HG02884 (cell line): ENCODE results near the gene KCNJ14.
"Not testable (repeated sequence)": the region's sequence is repeated elsewhere in the genome, so short reads cannot be mapped to it uniquely, and the experiment has no call there.

Experiments used
- ATAC-seq: cut with Tn5 transposase; IDR thresholded peaks from one replicate; pipeline ENCODE4 v1.9.1; 2021; ENCODE audit warnings: mild to moderate bottlenecking, moderate library complexity; ENCODE audit not compliant: unreplicated experiment

Gene KCNJ14

DNA sequence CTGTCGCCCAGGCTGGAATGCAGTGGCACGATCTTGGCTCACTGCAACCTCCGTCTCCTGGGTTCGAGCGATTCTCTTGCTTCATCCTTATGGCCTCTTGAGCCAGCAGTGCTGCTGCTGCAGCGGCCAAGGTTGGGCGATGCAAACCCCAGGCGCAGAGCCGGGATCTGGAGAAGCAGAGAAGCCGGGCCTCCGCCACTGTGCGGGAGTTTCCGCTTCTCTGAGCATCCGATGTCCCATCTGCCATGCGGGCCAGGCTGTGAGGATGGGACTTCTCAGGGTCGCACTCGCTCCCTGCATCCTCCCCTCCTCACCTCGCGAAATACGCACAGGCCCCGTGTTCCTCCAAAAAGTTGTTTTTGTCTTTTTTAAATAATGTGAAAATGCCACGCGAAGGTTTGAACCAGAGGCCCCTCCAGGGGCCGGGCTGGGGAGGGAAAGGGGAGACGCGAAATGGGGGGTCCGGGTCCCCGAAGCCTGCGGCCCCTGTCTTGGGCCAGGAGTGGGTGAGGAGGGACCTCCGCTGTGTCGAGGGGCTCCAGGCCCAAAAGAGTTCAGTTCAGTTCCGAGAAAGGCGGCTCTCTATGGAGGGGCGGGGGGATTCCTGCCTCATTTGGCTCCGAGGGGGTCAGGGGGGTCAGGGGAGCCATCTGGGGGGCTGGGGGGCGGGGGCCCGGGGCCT lies 29.7 kb downstream of the KCNJ14 start:
- no peak for ATAC-seq

DNA sequence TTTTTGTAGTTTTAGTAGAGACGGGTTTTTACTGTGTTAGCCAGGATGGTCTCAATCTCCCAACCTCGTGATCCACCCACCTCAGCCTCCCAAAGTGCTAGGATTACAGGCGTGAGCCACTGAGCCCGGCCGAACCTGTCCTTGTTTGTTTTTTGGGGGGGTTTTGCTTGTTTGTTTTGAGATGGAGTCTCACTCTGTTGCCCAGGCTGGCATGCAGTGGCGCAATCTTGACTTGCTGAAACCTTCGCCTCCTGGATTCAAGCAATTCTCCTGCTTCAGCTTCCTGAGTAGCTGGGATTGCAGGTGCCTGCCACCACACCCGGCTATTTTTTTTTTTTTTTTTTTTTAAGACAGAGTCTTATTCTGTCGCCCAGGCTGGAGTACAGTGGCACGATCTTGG lies 31.3 kb downstream of the KCNJ14 start:
- not testable (repeated sequence) for ATAC-seq

DNA sequence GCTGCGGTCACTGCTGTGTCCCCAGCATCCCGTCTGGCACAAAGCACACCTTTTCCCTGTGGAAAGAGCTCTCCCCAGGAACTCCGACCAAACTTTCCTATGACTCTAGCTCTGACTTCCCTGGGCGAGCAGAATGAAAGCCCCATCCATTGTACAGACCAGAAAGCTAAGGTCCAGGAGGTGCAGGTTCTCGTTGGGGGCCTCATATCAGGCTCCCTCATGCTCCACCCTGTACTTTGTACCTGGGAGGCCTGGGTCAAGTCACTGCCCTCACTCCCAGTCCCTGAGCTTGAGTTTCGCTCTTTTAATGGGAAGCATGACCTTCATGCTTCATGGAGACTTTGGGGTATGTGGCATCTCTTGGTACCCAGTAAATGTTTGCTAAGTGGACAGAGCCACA lies 32.2 kb downstream of the KCNJ14 start:
- no peak for ATAC-seq

DNA sequence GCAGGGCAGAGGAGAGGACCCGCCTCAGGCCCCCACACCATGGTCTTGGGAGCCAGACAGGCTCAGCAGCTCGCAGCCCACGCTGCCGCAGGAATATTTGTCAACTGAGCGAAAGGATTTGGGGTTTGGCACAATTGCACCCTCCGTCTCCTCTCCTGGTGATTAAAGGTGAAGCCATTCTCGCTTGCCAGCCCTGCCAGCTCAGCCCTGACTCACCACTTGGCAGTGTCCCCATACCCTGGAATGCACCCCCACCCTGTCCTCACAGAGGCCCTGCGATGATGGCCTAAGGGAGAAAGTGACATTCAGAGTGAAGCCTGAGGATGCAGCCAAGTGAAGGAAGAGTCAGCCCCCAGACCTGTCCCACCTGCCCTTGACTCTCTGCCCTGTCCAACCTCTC lies 32.6 kb downstream of the KCNJ14 start:
- no peak for ATAC-seq

DNA sequence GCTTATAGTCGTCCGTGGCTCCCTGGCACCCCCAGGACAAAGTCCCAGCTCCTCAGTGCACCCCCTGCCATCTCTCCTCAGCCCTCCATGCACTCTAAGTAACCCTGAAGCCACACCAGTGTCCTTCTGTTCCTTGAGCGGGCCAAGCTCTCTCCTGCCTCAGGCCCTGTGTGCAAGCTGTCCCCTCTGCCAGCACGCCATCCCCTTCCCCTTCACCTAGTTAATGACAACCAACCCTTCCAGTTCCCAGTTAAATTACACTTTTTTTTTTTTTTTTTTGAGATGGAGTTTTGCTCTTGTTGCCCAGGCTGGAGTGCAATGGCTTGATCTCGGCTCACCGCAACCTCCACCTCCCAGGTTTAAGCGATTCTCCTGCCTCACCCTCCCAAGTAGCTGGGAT lies 33.1 kb downstream of the KCNJ14 start:
- not testable (repeated sequence) for ATAC-seq

DNA sequence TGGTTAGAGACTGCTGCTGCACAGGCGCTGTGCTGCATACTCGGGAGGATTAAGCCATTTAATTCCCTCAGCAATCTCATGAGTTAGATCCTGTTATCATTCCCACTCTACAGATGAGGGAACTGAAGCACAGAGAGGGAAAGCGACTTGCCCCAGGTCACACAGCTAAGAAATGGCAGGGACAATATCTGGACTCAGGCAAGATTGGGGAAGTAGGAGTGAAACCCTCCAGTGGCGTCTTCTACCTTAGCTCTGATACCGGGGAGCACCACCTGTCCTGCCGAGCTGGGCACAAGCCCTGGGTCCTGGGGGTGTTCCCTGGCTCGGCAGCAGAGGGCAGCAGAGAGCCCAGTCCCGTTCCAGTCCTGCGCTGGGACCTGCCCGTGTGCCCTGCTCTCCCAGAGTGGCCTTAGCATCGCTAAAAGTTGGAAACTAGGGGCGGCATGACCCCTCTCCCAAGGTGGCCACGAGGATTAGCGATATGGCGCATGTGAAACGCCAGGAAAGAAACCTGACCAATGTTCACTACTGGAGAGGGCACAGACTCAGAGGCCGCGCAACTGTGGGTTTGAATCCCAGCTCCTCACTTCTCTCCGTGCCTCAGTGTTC lies 34.3 kb downstream of the KCNJ14 start:
- no peak for ATAC-seq

DNA sequence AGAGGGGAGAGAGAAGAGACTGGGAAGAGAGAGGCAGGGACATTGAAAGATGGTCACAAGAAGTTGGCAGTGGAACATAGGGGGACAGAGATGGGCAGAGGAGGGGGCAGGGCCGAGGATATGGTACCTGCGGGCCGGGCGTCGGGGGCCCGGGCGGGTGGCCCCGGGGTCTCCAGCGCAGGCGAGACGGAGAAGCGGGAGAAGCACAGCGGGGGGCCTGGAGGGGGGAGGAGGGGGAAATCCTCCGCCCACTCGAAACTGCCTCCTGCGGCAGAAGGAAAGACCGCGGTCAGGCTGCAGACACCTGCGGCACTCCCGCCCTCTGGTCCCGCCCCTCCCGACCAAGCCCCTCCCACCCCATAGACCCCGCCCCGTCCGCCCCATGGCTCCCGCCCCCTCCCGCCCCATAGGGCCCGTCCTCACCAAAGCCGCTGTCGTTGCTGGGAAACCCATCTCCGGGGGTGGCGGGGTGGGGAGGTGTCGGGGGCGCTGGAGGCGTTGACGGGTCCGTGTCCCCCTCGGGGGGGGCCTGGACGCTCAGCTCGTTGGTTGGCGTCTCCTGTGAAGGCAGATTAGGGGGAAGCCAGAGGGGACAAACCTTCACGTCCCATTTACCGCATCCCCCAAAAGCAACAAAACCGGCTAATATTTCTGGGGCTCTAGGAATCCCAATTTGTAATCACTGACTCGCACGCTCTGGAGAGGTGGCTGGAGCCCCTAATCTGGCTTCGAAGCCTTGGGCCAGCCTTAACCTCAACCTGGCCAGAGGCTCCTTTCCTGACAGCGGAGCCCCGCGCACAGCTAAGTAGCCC lies 35.8 kb downstream of the KCNJ14 start:
- ATAC-seq: no peak

DNA sequence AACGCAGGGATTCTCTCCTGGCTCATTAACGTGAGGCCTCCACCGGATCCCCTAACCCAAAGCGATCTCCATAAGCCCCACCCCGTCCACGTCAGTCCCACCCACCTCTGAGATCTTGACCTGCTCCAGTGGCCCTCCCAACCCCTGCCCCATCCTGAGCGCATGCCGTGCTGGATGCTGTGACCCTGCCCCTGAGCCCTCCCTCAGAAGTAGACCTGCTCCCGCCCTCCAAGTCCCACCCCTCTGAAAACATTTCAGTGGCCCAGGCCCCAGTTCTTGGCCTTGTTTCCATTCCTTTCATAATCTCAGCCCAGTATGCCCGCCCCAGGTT lies 36.4 kb downstream of the KCNJ14 start:
- ATAC-seq: no peak

DNA sequence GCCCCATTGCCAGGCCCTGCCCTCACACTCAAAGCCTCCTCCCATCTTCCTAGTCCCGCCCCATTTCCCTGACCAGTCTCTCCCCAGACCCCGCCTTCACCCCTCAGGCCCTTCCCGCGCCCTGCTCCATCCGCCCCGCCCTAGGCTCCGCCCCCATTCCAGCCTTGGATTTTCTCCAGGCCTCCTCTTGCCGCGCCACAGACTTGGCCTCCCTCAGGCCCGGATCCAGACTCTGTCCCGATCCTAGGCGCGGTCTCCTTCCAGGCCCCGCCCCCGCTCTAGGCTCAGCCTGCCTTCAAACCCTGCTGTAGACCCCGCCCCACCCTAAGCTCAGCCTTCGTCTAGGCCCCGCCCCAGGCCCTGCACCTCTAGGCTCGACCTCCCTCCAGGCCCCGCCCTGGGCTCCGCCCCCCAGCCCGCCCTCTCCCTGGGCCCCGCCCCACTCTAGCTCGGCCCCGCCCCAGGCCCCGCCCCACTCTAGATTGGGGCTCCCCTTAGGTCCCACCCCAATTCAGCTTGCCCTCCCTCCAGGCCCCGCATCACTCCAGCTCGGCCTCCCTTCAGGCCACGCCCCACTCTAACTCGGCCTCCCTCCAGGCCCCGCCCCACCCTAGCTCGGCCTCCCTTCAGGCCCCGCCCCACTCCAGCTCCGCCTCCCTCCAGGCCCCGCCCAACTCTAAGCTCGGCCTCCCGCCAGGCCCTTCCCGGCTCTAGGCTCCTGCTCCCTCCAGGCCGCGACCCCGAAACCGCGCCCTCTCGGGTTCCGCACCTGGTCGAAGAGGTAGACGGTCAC lies 37.7 kb downstream of the KCNJ14 start:
- ATAC-seq: peak; percentile 49

DNA sequence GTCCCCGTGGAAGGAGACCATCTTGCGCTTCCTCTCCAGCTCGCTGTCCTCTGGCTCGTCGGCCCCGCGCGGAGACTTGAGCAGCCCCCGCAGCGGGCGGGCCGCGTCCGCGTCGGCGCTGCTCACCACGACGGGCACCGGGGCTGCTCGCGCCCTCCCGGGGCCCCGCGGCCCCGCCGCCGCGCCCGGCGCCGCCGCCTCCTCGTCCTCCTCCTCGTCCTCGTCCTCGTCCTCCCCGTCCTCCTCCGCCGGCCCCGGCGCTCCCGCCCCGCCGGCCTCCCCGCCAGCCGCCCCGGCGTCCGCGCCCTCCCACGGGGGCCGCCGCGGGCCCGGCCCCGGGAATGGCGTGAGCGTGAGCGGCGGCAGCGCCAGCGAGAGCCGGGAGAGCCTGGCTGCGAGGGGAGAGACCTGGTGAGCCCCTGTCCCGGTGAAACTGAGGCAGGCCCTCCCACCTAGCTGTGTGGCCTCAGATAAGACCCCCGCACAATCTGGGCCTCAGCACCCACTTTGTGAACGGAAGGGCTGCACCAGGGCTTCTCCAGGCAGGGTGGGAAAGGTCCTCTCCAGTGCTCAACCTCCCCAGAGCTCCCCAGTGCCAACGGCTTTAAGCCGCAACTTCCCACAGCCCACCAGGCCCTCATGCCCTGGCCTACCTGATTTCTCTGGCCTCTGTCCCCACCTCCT lies 38.5 kb downstream of the KCNJ14 start:
- ATAC-seq: no peak

DNA sequence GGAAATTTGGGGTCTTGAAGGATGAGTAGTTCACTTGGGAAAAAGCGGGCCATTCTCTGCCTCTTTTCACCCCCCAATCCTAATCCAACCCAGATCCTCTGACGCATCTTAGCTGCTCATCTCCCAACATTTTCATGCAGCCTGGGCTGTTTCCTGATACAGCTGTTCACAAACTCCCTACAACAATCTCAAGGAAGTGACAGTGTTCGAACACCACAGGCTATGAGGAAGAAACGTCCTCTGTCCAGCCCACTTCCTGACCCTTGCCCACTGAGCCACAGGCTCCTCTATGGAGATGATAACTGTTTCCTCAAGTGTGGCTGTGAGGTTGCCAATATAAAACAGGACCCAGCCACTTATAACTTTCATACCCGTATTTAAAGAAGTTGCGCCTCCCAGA lies 40.0 kb downstream of the KCNJ14 start:
- ATAC-seq: no peak

DNA sequence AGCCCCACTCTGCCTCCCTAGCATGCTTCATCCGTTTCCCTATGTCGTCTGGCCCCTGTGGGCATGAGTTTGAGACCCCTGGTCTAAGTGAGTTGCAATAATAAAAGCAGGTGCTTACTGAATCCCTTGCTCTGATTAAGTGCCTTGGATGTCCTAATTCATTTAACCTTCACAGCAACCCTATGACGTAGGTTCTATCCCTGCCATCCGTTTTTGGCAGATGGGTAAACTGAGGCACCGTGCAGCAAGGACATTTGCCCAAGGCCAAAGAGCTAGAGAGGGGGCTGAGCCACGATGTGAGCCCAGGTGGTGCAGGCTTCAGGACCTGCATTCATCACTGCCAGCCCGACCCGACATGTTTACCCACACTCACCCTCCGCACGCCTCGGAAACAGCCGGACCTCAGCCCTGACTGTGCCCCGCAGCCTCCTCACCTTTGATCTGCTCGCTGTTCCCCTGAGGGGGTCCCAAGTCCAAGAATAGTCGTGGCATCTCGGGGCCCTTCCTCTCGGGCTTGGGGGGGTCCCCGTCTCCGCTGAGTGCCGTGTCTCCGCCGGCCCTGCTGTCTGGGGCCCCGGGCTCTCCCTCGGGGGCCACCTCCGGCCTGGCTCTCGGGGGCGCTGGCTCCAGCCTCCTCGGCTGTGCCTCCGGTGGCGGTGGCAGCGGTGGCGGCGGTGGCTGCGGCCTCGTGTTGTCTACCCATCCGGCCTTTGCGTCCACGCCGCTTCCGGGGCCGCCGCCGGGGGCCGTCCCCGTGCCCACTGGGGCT lies 41.8 kb downstream of the KCNJ14 start:
- ATAC-seq: no peak

DNA sequence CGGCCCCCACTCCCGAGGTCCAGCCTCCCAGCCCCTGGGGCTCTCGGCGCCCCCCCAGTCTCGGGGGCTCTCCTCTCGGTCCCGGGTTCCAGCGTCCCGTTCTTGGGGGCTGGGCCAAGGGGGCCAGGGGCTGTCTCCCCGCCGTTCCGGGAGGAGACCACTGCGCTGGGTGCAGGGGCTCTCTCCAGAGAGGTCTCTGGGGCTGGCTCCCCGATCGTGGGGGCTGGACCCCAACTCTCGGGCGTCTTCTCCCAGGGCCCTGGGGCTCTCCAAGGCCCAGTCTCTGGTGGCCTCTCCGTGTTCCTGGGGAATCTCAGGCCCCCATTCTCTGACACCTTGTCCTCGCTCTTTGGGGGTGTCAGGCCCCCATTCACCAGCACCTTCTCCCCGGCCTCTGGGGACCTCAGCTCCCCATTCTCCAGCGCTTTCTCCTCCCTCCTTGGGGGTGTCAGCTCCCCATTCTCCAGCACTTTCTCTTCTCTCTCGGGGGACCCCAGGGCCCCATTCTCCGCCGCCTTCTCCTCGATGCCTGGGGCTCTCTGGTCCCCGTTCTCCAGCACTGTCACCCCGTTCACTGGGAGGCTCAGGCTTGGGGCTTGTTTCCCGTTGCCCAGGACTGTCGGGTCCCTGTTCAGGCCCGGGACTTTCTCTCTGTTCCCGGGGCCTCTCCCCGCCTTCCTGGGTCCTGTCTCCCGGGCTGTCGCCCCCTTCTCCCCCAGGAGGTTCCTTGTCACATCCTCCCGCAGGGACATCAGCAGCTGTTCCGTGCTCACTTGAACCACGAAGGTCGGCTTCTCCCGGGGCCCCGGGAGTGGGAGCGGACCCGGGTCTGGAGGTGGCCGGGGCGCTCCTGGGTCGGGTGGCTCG lies 42.6 kb downstream of the KCNJ14 start:
- no peak for ATAC-seq

DNA sequence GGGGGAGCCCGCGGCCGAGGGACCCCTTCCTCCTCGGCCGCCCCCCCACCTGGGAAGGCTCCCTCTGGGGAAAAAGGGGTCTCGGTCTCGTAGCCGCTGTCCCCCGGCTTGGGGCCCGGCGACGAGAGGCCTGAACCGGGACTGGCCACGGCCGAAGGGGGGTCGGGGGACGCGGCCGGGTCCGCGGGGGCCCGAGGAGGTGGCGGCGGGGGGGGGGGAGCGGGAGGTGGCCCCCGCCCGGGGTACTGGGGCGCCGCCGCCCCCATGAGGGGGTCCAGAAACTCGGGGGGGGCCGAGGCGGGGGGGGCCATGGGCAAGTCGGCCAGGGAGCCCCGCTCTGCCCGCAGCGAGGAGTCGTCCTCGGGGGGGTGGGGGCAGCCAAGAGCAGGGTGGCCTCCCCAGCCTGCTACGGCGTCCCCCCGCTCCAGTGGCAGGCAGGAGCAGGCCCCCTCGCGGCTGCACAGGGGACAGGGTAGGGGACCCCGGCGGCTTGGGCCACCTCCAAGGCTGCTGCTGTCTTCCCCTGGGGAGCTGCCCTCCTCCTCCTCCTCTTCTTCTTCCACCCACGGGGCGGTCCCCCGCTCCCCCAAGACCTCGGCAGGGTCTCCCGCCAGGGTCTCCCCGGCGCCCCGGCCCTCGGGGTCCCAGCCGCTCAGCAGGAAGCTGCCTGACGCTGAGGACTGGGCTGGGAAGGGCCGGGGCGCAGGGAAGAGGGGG lies 43.4 kb downstream of the KCNJ14 start:
- no peak for ATAC-seq

DNA sequence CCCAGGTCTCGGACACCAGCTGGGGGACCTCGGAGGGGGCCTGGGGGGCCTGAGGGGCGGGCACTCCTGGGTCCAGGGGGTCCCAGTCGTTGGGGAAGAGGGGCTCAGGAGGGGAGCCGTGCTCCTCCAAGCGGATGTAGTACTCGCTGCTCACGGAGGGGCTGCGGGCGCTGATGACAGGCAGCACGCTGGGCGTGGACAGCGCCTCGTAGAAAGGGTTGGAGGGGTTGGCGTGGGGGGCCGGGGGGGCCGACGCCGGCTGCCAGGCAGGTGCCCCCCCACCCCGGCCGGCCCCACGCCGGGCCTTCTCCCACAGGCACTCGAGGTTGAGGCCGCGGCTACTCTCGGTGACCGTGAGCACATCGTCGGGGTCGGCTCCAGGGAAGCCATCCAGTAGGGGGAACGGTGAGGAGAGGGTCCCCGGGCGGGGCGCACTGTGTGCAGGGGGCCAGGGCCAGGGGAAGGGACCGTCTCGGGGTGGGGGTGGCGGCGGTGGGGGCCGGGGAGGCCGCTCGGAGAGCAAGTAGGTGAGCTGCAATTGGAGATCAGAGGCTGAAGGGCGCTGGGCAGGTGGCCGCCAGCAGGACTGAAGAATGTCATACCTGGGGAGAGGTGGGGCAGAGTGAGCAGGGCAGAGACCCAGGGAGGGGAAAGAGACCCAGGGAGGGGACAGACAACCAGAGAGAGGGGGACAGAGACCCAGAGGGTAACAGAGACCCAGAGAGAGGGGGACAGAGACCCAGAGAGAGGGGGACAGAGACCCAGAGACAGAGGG lies 44.1 kb downstream of the KCNJ14 start:
- ATAC-seq: no peak

DNA sequence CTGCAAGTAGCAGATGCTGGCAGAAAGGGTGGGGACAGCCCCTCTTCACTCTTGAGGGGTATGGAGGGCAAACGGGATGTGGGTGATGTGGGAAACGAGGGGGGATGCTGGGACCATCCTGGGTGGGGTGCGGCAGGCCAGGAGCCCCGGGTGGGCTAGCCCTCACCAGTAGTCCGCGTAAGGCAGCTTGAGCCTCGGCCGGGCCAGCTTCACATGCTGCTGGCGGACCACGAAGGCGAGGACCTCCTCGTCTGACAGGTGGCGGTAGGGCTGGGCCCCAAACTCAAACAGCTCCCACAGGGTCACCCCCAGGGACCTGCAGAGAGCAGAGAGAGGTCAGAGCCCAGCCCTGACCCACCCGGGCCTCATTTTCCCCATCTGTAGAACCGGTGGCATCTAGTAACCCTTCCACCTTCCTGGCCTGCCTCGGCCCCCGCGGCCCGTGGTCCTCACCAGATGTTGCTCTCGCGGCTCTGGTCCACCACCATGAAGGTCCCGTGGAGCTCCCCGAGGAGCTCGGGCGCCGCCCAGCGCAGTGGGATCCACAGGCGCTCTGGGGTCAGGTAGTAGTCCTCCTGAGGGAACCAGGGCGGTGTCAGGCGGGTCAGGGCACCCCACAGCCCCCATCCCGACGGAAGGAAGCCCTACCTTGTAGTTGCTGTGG lies 45.6 kb downstream of the KCNJ14 start:
- no peak for ATAC-seq
